ENCODE measurements around the gene KBTBD8.

Gene KBTBD8, protein sequence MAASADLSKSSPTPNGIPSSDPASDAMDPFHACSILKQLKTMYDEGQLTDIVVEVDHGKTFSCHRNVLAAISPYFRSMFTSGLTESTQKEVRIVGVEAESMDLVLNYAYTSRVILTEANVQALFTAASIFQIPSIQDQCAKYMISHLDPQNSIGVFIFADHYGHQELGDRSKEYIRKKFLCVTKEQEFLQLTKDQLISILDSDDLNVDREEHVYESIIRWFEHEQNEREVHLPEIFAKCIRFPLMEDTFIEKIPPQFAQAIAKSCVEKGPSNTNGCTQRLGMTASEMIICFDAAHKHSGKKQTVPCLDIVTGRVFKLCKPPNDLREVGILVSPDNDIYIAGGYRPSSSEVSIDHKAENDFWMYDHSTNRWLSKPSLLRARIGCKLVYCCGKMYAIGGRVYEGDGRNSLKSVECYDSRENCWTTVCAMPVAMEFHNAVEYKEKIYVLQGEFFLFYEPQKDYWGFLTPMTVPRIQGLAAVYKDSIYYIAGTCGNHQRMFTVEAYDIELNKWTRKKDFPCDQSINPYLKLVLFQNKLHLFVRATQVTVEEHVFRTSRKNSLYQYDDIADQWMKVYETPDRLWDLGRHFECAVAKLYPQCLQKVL

DNA sequence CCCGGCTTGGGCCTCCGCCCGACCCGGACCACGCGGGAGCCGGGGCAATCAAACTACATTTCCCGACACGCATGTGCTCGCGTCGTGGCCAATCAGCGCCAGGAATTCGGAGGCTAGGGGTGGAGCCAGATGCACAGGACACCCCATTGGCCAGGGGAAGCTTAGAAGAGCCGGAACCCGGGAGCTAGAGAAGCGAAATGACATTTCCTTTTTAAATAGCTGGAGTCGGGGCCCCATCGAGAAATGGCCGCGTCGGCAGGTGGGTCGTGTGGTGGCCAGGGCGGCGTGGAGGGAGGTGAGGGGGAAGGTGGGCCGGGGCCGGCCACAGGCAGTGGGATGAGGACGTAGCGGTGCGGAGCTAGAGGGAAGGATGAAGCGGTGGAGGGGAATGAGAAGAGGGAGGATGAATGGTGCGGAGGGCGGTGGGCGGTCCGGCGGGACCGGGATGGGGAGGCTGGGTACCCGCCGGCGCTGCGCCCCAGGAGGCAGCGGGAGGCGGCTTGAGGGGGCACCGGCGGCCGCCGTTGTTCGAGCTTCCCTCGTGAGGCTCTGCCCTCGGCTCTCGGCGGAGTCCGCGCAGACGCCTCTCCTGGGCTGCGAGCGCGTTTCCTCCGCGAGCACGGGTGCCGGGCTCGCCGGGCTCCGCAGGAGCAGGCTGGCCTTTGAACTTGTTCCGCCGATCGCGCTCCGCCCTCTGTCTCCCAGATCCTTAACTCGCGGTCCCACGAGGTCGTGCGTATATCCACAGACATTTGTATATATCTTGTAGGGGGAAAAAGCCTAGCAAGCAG lies at the start of gene KBTBD8:
KBTBD8 (plus strand) TSS at position 195 of the 791 bp plus-strand sequence; CDS start at position 244, 49 bp downstream.
- Histone ChIP-seq H3K4me3 (ENCODE audit: low read depth in 1 of 2, low read length in 1 of 2) (peak within 1 kb of the TSS; percentile 74 to 83), H3K9me3 (no peaks in the 10 kb centered on the region), H3K27ac (peak within 1 kb of the TSS; percentile 64), H3K36me3 (no peaks in the 10 kb centered on the region), H3K27me3 (peaks cover 18% of the 10 kb centered on the region), H3K4me1 (ENCODE audit: control insufficient read depth in 1 of 2, insufficient read depth in 1 of 2, low read depth in 1 of 2, low read length in 1 of 2) (peaks cover 13 to 23% of the 10 kb centered on the region in 2 experiments)
- TF ChIP-seq, protein P1, sequence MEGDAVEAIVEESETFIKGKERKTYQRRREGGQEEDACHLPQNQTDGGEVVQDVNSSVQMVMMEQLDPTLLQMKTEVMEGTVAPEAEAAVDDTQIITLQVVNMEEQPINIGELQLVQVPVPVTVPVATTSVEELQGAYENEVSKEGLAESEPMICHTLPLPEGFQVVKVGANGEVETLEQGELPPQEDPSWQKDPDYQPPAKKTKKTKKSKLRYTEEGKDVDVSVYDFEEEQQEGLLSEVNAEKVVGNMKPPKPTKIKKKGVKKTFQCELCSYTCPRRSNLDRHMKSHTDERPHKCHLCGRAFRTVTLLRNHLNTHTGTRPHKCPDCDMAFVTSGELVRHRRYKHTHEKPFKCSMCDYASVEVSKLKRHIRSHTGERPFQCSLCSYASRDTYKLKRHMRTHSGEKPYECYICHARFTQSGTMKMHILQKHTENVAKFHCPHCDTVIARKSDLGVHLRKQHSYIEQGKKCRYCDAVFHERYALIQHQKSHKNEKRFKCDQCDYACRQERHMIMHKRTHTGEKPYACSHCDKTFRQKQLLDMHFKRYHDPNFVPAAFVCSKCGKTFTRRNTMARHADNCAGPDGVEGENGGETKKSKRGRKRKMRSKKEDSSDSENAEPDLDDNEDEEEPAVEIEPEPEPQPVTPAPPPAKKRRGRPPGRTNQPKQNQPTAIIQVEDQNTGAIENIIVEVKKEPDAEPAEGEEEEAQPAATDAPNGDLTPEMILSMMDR (IDR thresholded peaks at IDR 0.05) = peak; percentile 20

DNA sequence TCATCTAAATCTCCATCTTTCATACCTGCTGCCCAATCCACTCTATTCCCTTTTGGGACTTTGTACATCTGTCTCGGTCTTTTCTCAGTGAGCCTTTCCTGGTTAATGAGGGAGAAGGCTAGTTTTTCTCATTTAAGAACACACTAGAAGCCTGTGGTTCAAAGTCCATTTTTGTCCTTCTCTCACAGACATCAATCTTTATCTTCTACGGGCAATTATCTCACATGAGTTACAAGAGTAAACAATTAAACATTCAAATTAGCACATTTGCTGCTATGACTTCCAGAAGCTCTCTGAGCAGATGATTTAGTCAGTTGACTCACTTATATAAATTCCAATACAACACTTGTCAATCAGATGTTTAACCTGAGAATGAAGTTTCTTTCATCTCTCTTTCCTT lies 49.3 kb upstream of the KBTBD8 start:
- H3K4me1 ChIP-seq (ENCODE audit: control insufficient read depth in 1 of 2, insufficient read depth in 1 of 2, low read depth in 1 of 2, low read length in 1 of 2) = no peaks in the 10 kb centered on the region
- no peaks in the 10 kb centered on the region for H3K36me3 ChIP-seq
- no peak overlapping the region for H3K27ac ChIP-seq
- no peaks in the 10 kb centered on the region for H3K27me3 ChIP-seq
- no peaks in the 10 kb centered on the region for H3K9me3 ChIP-seq
- H3K4me3 ChIP-seq (ENCODE audit: low read depth in 1 of 2, low read length in 1 of 2) = no peak overlapping the region
- TF ChIP-seq, protein P1 (IDR thresholded peaks at IDR 0.05) = no peak

DNA sequence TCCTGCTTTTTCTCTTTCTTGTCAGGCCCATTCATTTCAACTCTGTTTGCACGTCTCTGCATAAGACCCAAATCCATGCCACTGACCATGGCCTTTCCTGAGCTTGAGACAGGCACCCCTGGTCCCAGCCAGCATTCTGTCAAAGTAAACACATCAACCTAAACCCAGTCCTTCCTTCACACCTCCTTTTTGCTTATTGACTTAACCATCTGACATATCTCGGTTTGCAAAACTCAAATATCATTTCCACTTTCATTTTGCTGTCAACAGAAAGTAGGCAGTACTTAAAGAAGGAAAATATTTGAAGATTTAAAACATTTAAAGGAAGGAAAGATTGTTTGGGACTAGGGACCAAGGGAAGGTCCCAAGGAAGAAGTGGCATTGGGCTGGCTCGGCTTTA lies 48.2 kb upstream of the KBTBD8 start:
- Histone ChIP-seq H3K27me3 (no peaks in the 10 kb centered on the region), H3K4me3 (ENCODE audit: low read depth in 1 of 2, low read length in 1 of 2) (no peak overlapping the region), H3K36me3 (no peaks in the 10 kb centered on the region), H3K9me3 (no peaks in the 10 kb centered on the region), H3K4me1 (ENCODE audit: control insufficient read depth in 1 of 2, insufficient read depth in 1 of 2, low read depth in 1 of 2, low read length in 1 of 2) (no peaks in the 10 kb centered on the region), H3K27ac (no peak overlapping the region)
- TF ChIP-seq, protein P1 (IDR thresholded peaks at IDR 0.05) = no peak

DNA sequence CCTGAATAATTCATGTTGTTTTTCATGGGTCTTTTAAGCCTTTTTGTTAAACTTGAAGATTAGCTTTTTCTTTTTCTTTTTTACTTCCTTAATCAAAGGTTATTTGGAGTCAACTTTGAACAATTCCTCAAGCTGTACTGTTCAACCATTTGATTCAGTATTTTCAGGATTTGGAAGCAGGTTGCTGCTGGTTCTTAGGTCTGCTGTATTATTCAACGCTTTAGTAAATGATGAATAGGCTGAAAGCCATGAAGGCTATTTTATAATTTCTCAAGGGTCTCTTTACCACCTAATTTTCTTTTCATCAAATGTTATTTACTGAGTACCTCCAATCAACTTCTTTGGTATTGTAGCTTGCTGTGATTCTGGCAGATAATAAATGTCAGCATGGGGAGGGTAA lies 45.8 kb upstream of the KBTBD8 start:
- Histone ChIP-seq H3K4me1 (ENCODE audit: control insufficient read depth in 1 of 2, insufficient read depth in 1 of 2, low read depth in 1 of 2, low read length in 1 of 2) (no peaks in the 10 kb centered on the region), H3K36me3 (no peaks in the 10 kb centered on the region), H3K9me3 (no peaks in the 10 kb centered on the region), H3K4me3 (ENCODE audit: low read depth in 1 of 2, low read length in 1 of 2) (no peak overlapping the region), H3K27me3 (no peaks in the 10 kb centered on the region), H3K27ac (no peak overlapping the region)
- TF ChIP-seq, protein P1 (IDR thresholded peaks at IDR 0.05) = no peak

DNA sequence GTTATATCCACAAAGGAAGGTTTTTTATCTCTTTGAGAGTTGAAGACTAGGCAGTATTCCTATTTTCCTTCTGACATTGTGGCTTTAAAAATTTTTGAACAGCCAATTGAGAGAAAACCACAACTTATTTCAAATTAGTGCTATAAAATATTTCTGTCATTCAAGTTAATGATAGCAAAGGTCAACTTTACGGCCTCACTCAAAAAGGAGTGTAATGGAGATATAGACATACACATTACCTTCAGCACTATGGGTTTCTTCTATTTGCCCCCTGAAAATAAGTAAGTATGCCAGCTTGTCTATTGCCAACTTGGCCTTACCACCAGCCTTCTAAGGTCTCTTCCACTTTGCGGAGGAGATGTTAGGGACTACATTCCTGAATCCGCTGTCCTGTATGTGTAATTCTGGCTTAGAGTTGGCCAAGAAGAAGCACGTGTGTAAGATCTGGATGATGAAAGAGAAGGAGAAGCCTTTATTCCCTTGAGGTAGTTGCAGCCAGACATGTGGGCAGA lies 44.1 kb upstream of the KBTBD8 start:
- Histone ChIP-seq H3K27me3 (peaks cover 6% of the 10 kb centered on the region), H3K27ac (no peak overlapping the region), H3K4me3 (ENCODE audit: low read depth in 1 of 2, low read length in 1 of 2) (no peak overlapping the region), H3K36me3 (no peaks in the 10 kb centered on the region), H3K9me3 (no peaks in the 10 kb centered on the region), H3K4me1 (ENCODE audit: control insufficient read depth in 1 of 2, insufficient read depth in 1 of 2, low read depth in 1 of 2, low read length in 1 of 2) (no peaks in the 10 kb centered on the region)
- TF ChIP-seq, protein P1 (IDR thresholded peaks at IDR 0.05) = no peak

All from neutrophil (primary cell).